GM12872 (cell line): ENCODE results near the gene MKNK2.

Experiments used
- CTCF ChIP-seq: IDR thresholded peaks from 3 replicates; pipeline ENCODE4 v1.5.1; 2011; ENCODE audit warnings: low read depth, mild to moderate bottlenecking, low read length, moderate library complexity; ENCODE audit not compliant: insufficient read depth

The MKNK2 gene

GRCh38 chr19:2041683-2042484, 9.2 kb downstream of the MKNK2 start:
- no peak for TF ChIP-seq CTCF

- TF ChIP-seq CTCF: no peak
Measured at GRCh38 chr19:2041433-2041682, 9.7 kb downstream of the MKNK2 start.

- TF ChIP-seq CTCF: no peak
Measured at GRCh38 chr19:2040647-2041432, 10.2 kb downstream of the MKNK2 start.

- TF ChIP-seq CTCF: no peak
Measured at GRCh38 chr19:2039959-2040646, 10.9 kb downstream of the MKNK2 start.

GRCh38 chr19:2039089-2039958, 11.7 kb downstream of the MKNK2 start:
- 0 out of 3 replicates have a peak, but pooled peaks have one; percentile 19 for TF ChIP-seq CTCF

- TF ChIP-seq CTCF: no peak
Measured at GRCh38 chr19:2038284-2039088, 12.6 kb downstream of the MKNK2 start.
